DND-41 (cell line): ENCODE results near the gene TRERF1.

Experiments used
- ATAC-seq: fragments of 200-7000 bp; cut with Tn5 transposase; 3 replicates; pipeline ENCODE4 v1.9.1; 2021; ENCODE audit warnings: low read depth; ENCODE audit not compliant: insufficient read depth
- DNase-seq: peaks from one replicate; pipeline ENCODE4 v3.0.0-alpha.2; 2020
- H2AFZ ChIP-seq: 2 replicates; pipeline ENCODE4 v1.6.0; 2012; ENCODE audit warnings: low read depth, low read length
- H3K27ac ChIP-seq: 2 replicates; pipeline ENCODE4 v1.5.1; 2012; ENCODE audit warnings: low read length, inconsistent platforms
- H3K27me3 ChIP-seq: fragments of 200-600 bp; sonication (generic); 2 replicates; pipeline ENCODE4 v1.6.0; 2012; ENCODE audit warnings: low read length, mild to moderate bottlenecking, inconsistent platforms; ENCODE audit not compliant: insufficient read depth, poor library complexity
- H3K36me3 ChIP-seq: 2 replicates; pipeline ENCODE4 v1.5.1; 2012; ENCODE audit warnings: low read length, inconsistent platforms; ENCODE audit not compliant: insufficient read depth
- H3K4me1 ChIP-seq: 2 replicates; pipeline ENCODE4 v1.5.1; 2012; ENCODE audit warnings: mild to moderate bottlenecking, low read length; ENCODE audit not compliant: insufficient read depth
- H3K4me2 ChIP-seq: 2 replicates; pipeline ENCODE4 v1.6.0; 2012; ENCODE audit warnings: mild to moderate bottlenecking, moderate library complexity, low read length, inconsistent platforms; ENCODE audit not compliant: insufficient read depth
- H3K4me3 ChIP-seq, 2 experiments: fragments of 200-600 bp in 1 of 2; shearing (Covaris generic) in 1 of 2; 2 replicates each; pipeline ENCODE4 v1.5.1; 2012 to 2016; ENCODE audit warnings: inconsistent platforms in 2 of 2, low read length in 2 of 2, mild to moderate bottlenecking in 2 of 2, low read depth in 1 of 2, moderate library complexity in 1 of 2
- H3K79me2 ChIP-seq: 2 replicates; pipeline ENCODE4 v1.6.0; 2012; ENCODE audit warnings: low read length, inconsistent platforms; ENCODE audit not compliant: insufficient read depth
- H3K9ac ChIP-seq: 2 replicates; pipeline ENCODE4 v1.6.0; 2012; ENCODE audit warnings: low read depth, mild to moderate bottlenecking, inconsistent platforms, low read length, moderate library complexity
- H3K9me3 ChIP-seq: 2 replicates; pipeline ENCODE4 v1.5.1; 2012; ENCODE audit warnings: low read length, moderate library complexity, mild to moderate bottlenecking, inconsistent platforms; ENCODE audit not compliant: insufficient read depth, severe bottlenecking
- H4K20me1 ChIP-seq: 2 replicates; pipeline ENCODE4 v1.6.0; 2012; ENCODE audit warnings: low read length; ENCODE audit not compliant: insufficient read depth
- CTCF ChIP-seq: IDR thresholded peaks from 2 replicates; pipeline ENCODE4 v1.5.1; 2012; ENCODE audit warnings: borderline replicate concordance, low read length, moderate library complexity, mild to moderate bottlenecking; ENCODE audit not compliant: poor library complexity, severe bottlenecking; ENCODE audit errors: extremely low read depth
- EZH2 ChIP-seq: IDR thresholded peaks from 3 replicates; pipeline ENCODE4 v1.6.1; 2012; ENCODE audit warnings: borderline replicate concordance, low read depth, mild to moderate bottlenecking, moderate library complexity, low read length, inconsistent platforms; ENCODE audit not compliant: severe bottlenecking

Gene TRERF1

GRCh38 chr6:42380228-42380979 lies 71.3 kb downstream of the TRERF1 start:
- Histone ChIP-seq H3K27me3 (no peaks in the 10 kb centered on the region), H3K9me3 (no peaks in the 10 kb centered on the region), H3K4me1 (no peaks in the 10 kb centered on the region), H3K9ac (no peak overlapping the region), H2AFZ (no peak overlapping the region), H4K20me1 (peaks cover 38% of the 10 kb centered on the region; the same call in 1 of the 2 replicates), H3K79me2 (no peaks in the 10 kb centered on the region), H3K4me2 (no peak overlapping the region), H3K4me3 (no peak overlapping the region), H3K27ac (no peak overlapping the region), H3K36me3 (no peaks in the 10 kb centered on the region)
- ATAC-seq (no peak), DNase-seq (no peak)
- no peak for TF ChIP-seq EZH2
- TF ChIP-seq CTCF: no peak

- H2AFZ ChIP-seq: no peak overlapping the region
- no peaks in the 10 kb centered on the region for H3K27me3 ChIP-seq
- ATAC-seq (no peak), DNase-seq (no peak)
- no peaks in the 10 kb centered on the region for H3K36me3 ChIP-seq
- TF ChIP-seq CTCF: no peak
- no peak for TF ChIP-seq EZH2
- H3K9ac ChIP-seq: no peak overlapping the region
- no peaks in the 10 kb centered on the region for H3K79me2 ChIP-seq
- no peaks in the 10 kb centered on the region for H3K4me1 ChIP-seq
- H3K4me3 ChIP-seq: no peak overlapping the region
- H3K4me2 ChIP-seq: no peak overlapping the region
- no peaks in the 10 kb centered on the region for H3K9me3 ChIP-seq
- no peak overlapping the region for H3K27ac ChIP-seq
- peaks cover 39% of the 10 kb centered on the region; the same call in 1 of the 2 replicates for H4K20me1 ChIP-seq
These were observed 73.2 kb downstream of the TRERF1 start for GRCh38 chr6:42378536-42378935.

GRCh38 chr6:42378125-42378524 lies 73.6 kb downstream of the TRERF1 start:
- H3K4me1 ChIP-seq: no peaks in the 10 kb centered on the region
- no peak for ATAC-seq
- DNase-seq: no peak
- H3K4me3 ChIP-seq: no peak overlapping the region
- H3K9ac ChIP-seq: no peak overlapping the region
- H3K9me3 ChIP-seq: no peaks in the 10 kb centered on the region
- no peaks in the 10 kb centered on the region for H3K27me3 ChIP-seq
- no peaks in the 10 kb centered on the region for H3K36me3 ChIP-seq
- no peak overlapping the region for H3K27ac ChIP-seq
- no peaks in the 10 kb centered on the region for H3K79me2 ChIP-seq
- TF ChIP-seq EZH2: no peak
- TF ChIP-seq CTCF: no peak
- H4K20me1 ChIP-seq: peaks cover 35% of the 10 kb centered on the region; the same call in 1 of the 2 replicates
- H3K4me2 ChIP-seq: no peak overlapping the region
- H2AFZ ChIP-seq: no peak overlapping the region
